Stomach (tissue), 4 donors: ENCODE data around the gene DTD2.

ENCODE experiments used
- CTCF ChIP-seq, 7 experiments: fragments of 450-650 bp in 4 of 7; fragments of 200-600 bp in 3 of 7; sonication (generic) in 3 of 7; IDR thresholded peaks; one replicate each; pipeline ENCODE4 v1.5.1; 2016 to 2019; ENCODE audit warnings: antibody characterized with exemption in 7 of 7, control low read depth in 2 of 7, mild to moderate bottlenecking in 1 of 7
- EP300 ChIP-seq: sonication (generic); formaldehyde crosslinking; IDR thresholded peaks from one replicate; pipeline ENCODE4 v1.6.1; 2017; ENCODE audit warnings: antibody characterized with exemption

DNA sequence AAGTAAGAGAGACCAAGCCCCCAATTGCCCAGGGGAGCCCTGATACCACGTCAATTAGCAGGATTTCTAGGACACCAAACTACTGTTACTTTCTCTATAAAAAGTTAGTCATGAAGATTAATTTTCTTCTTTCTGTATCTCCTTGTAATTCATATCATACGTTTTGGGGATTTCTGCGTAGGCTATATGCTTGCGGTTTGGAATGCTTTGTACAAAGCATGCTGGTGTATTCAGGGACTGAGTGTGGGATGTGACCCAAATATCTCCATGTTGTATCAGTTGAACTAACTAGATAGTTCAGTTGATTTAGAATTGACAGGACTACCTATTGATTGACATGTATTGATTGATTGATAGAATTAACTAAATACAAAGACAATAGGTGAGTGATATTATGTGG lies 22.9 kb upstream of the DTD2 start:
- TF ChIP-seq CTCF (IDR thresholded peaks at IDR 0.05) (no peak), EP300 (no peak)
